Measurements from ENCODE around the gene THSD7A.

Gene THSD7A

DNA sequence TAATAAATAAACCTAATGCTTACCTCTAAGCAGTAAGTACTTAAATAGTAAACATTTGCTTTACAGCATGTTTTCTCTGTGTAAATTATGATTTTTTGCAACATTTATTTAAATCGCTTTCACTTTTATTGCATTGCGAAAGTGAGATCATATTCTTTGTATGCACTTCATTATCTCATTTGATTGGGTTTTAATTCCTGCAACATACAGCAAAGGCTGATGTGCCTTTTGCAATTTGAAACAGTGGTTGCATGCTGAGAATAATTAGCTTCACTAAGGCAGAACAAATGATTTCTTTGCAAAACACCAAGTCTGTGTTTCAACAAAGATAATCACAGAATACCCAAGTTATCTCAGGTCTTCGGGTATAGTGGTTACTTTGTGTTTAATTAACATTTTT lies 16.3 kb upstream of the THSD7A start:
- TF ChIP-seq, protein P1, sequence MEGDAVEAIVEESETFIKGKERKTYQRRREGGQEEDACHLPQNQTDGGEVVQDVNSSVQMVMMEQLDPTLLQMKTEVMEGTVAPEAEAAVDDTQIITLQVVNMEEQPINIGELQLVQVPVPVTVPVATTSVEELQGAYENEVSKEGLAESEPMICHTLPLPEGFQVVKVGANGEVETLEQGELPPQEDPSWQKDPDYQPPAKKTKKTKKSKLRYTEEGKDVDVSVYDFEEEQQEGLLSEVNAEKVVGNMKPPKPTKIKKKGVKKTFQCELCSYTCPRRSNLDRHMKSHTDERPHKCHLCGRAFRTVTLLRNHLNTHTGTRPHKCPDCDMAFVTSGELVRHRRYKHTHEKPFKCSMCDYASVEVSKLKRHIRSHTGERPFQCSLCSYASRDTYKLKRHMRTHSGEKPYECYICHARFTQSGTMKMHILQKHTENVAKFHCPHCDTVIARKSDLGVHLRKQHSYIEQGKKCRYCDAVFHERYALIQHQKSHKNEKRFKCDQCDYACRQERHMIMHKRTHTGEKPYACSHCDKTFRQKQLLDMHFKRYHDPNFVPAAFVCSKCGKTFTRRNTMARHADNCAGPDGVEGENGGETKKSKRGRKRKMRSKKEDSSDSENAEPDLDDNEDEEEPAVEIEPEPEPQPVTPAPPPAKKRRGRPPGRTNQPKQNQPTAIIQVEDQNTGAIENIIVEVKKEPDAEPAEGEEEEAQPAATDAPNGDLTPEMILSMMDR (IDR thresholded peaks at IDR 0.05; ENCODE audit: insufficient read depth, missing control alignments): no peak
- FAIRE-seq (no peak), DNase-seq (ENCODE audit: insufficient read length, low spot score) (no peak)

DNA sequence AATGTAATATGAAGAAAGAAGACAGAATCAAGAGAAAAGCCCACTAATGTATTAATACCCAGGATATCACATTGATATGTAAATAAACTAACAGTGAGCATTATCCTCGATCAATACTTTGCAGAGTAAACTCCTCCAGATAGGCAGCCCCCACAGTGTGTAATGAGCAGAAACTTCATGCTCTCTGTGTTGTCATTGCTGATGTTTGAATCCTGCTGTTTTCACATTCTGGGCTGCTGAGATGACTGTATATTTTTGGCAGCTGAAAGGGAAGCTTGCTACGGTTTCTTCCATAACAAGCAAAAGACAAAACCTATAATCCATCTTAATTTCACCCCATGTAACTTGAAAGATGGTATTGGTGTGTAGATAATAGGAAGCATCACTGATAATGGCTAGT lies 15.3 kb upstream of the THSD7A start:
- no peak for DNase-seq (ENCODE audit: insufficient read length, low spot score)
- TF ChIP-seq, protein P1 (IDR thresholded peaks at IDR 0.05; ENCODE audit: insufficient read depth, missing control alignments): no peak
- FAIRE-seq: no peak

- DNase-seq (ENCODE audit: insufficient read length, low spot score) (no peak), FAIRE-seq (no peak)
- TF ChIP-seq, protein P1 (IDR thresholded peaks at IDR 0.05; ENCODE audit: insufficient read depth, missing control alignments): no peak
These were observed 14.5 kb upstream of the THSD7A start for GRCh38 chr7:11846361-11846955.

GRCh38 chr7:11843113-11843765 lies 11.2 kb upstream of the THSD7A start:
- DNase-seq (ENCODE audit: insufficient read length, low spot score): no peak
- TF ChIP-seq, protein P1 (IDR thresholded peaks at IDR 0.05; ENCODE audit: insufficient read depth, missing control alignments): no peak
- no peak for FAIRE-seq

GRCh38 chr7:11841657-11842056 lies 9.7 kb upstream of the THSD7A start:
- DNase-seq (ENCODE audit: insufficient read length, low spot score): no peak
- TF ChIP-seq, protein P1 (IDR thresholded peaks at IDR 0.05; ENCODE audit: insufficient read depth, missing control alignments): no peak
- FAIRE-seq: no peak

DNA sequence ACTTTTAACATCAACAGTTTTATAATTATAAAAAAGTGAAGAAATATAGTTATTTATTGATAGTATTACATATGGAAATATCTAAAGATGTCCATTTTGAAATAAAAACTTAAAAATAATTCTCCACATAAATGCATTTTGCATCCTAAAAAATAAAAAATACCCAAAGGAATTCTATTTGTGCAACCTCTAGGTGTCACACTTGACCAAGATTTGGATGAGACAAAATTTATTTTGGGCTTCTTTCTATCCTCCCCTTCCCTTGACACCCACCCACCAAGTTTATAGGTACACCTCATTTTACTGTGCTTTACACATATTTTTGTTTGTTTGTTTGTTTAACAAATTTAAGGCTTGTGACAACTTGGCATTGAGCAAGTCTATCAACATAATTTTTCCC lies 3.3 kb upstream of the THSD7A start:
- DNase-seq (ENCODE audit: insufficient read length, low spot score) (no peak), FAIRE-seq (no peak)
- TF ChIP-seq, protein P1 (IDR thresholded peaks at IDR 0.05; ENCODE audit: insufficient read depth, missing control alignments): peak; percentile 47

- FAIRE-seq: peak; percentile 97
These were observed 1.4 kb upstream of the THSD7A start for GRCh38 chr7:11833431-11833830.

More at GRCh38 chr7:11833431-11833830, 1.4 kb upstream of the THSD7A start:
- DNase-seq (ENCODE audit: insufficient read length, low spot score): peak; percentile 20
- TF ChIP-seq, protein P1 (IDR thresholded peaks at IDR 0.05; ENCODE audit: insufficient read depth, missing control alignments): no peak
